Peyer's patch (tissue), 4 donors: Measurements from ENCODE around the gene FHOD3. TPM values are rescaled to one million over a fixed set of nuclear protein-coding genes. Genes with fewer than 3 reads are reported as not detected.

Experiments used
- DNase-seq, 3 donors: peaks; one replicate each; pipeline ENCODE4 v3.0.0-alpha.2; 2017 to 2019
- H3K27ac ChIP-seq, 4 donors: fragments of 200-600 bp; sonication (generic); one replicate each; pipeline ENCODE4 v1.5.1; 2016 to 2019
- H3K27me3 ChIP-seq, 2 donors: fragments of 200-600 bp; sonication (generic); one replicate each; pipeline ENCODE4 v1.5.1; 2019
- H3K36me3 ChIP-seq, 3 donors: fragments of 200-600 bp; sonication (generic); one replicate each; pipeline ENCODE4 v1.5.1; 2016 to 2019
- H3K4me1 ChIP-seq, 4 donors: fragments of 200-600 bp; sonication (generic); one replicate each; pipeline ENCODE4 v1.5.1; 2016 to 2019
- H3K4me3 ChIP-seq, 4 donors: fragments of 200-600 bp; sonication (generic); 1 replicate in 3 of 4; 2 replicates in 1 of 4; pipeline ENCODE4 v1.5.1; 2016 to 2019; ENCODE audit warnings: mild to moderate bottlenecking in 1 of 4
- H3K9me3 ChIP-seq, 4 donors: fragments of 200-600 bp; sonication (generic); one replicate each; pipeline ENCODE4 v1.5.1; 2016 to 2019; ENCODE audit warnings: mild to moderate bottlenecking in 1 of 4
- POLR2A ChIP-seq, 2 donors: fragments of 450-650 bp; IDR thresholded peaks; one replicate each; pipeline ENCODE4 v1.5.1; 2017; ENCODE audit warnings: antibody characterized with exemption in 2 of 2, mild to moderate bottlenecking in 2 of 2, moderate library complexity in 2 of 2
- total RNA-seq, 4 donors: library from RNA; depleted of rRNA; stranded (reverse); fragments of >200 nt; gene quantifications; one replicate each; pipeline ENCODE4 v1.1.0, GENCODE V29; 2016
- TF ChIP-seq, protein P1 (sequence below), 6 experiments: fragments of 450-650 bp in 4 of 6; fragments of 200-600 bp in 2 of 6; sonication (generic) in 1 of 6; IDR thresholded peaks; one replicate each; pipeline ENCODE4 v1.5.1; 2017 to 2019; ENCODE audit warnings: antibody characterized with exemption in 6 of 6, mild to moderate bottlenecking in 3 of 6, moderate library complexity in 1 of 6

The FHOD3 gene
- 10 to 100 TPM in 1 of 4 donors, 1 to 10 TPM in 2, under 1 TPM in 1; 0.53 to 10.7 (median 4.6) TPM for total RNA-seq

GRCh38 chr18:36297417-36298125 is at the start of gene FHOD3:
FHOD3 (plus strand) TSS chr18:36297713; CDS start chr18:36297836, 123 bp downstream.
- H3K4me1 ChIP-seq: peaks cover 0 to 22% (median 6%) of the 10 kb centered on the region in 4 donors
- peak in 2 of 3 donors; percentile 58 to 63 for DNase-seq
- peak within 1 kb of the TSS; percentile 46 to 70 (median 54) for H3K4me3 ChIP-seq
- no peaks in the 10 kb centered on the region for H3K9me3 ChIP-seq
- TF ChIP-seq, protein P1, sequence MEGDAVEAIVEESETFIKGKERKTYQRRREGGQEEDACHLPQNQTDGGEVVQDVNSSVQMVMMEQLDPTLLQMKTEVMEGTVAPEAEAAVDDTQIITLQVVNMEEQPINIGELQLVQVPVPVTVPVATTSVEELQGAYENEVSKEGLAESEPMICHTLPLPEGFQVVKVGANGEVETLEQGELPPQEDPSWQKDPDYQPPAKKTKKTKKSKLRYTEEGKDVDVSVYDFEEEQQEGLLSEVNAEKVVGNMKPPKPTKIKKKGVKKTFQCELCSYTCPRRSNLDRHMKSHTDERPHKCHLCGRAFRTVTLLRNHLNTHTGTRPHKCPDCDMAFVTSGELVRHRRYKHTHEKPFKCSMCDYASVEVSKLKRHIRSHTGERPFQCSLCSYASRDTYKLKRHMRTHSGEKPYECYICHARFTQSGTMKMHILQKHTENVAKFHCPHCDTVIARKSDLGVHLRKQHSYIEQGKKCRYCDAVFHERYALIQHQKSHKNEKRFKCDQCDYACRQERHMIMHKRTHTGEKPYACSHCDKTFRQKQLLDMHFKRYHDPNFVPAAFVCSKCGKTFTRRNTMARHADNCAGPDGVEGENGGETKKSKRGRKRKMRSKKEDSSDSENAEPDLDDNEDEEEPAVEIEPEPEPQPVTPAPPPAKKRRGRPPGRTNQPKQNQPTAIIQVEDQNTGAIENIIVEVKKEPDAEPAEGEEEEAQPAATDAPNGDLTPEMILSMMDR (IDR thresholded peaks at IDR 0.05): no peak
- TF ChIP-seq POLR2A (IDR thresholded peaks at IDR 0.05): no peak
- H3K36me3 ChIP-seq: no peaks in the 10 kb centered on the region
- H3K27me3 ChIP-seq: peaks cover 0 to 9% of the 10 kb centered on the region in 2 donors
- H3K27ac ChIP-seq: peak within 1 kb of the TSS in 3 of 4 donors; percentile 1 to 52 (median 24)

DNA sequence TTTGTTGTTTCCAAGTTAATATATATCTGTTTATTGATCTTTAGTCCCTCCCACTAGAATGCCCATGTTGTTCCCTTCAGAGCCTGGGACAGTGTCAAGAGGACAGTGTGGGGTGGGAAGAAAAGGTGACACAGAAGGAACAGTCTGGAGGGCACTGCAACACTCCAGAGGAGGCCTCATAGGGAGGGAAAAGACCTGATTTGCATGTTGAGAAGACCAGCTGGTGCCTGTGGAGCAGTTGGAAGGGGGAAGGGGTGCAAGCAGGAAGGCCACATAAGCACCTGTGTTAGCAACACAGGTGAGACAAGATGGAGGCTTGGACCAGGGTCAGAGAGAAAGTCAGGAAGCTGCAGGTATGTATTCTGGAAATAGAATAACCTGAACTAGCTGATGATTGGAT is 48.1 kb upstream of the FHOD3 start:
- H3K4me3 ChIP-seq: no peak overlapping the region
- no peaks in the 10 kb centered on the region for H3K4me1 ChIP-seq
- TF ChIP-seq, protein P1 (IDR thresholded peaks at IDR 0.05): no peak
- no peak for TF ChIP-seq POLR2A (IDR thresholded peaks at IDR 0.05)
- H3K9me3 ChIP-seq: no peaks in the 10 kb centered on the region
- peaks cover 0 to 18% (median 0%) of the 10 kb centered on the region in 3 donors for H3K36me3 ChIP-seq
- no peaks in the 10 kb centered on the region for H3K27me3 ChIP-seq
- DNase-seq: no peak
- no peak overlapping the region for H3K27ac ChIP-seq

GRCh38 chr18:36250827-36251226 is 46.7 kb upstream of the FHOD3 start:
- Histone ChIP-seq H3K4me1 (no peaks in the 10 kb centered on the region), H3K27me3 (no peaks in the 10 kb centered on the region), H3K9me3 (no peaks in the 10 kb centered on the region), H3K4me3 (no peak overlapping the region), H3K36me3 (peaks cover 0 to 18% (median 0%) of the 10 kb centered on the region in 3 donors), H3K27ac (no peak overlapping the region)
- no peak for TF ChIP-seq POLR2A (IDR thresholded peaks at IDR 0.05)
- TF ChIP-seq, protein P1 (IDR thresholded peaks at IDR 0.05): no peak
- no peak for DNase-seq

GRCh38 chr18:36255072-36255698 is 42.3 kb upstream of the FHOD3 start:
- H3K27me3 ChIP-seq: no peaks in the 10 kb centered on the region
- DNase-seq: no peak
- H3K4me1 ChIP-seq: no peaks in the 10 kb centered on the region
- H3K27ac ChIP-seq: no peak overlapping the region
- H3K9me3 ChIP-seq: no peaks in the 10 kb centered on the region
- H3K36me3 ChIP-seq: peaks cover 0 to 13% (median 0%) of the 10 kb centered on the region in 3 donors
- no peak overlapping the region for H3K4me3 ChIP-seq
- TF ChIP-seq POLR2A (IDR thresholded peaks at IDR 0.05): no peak
- TF ChIP-seq, protein P1 (IDR thresholded peaks at IDR 0.05): no peak

- DNase-seq: no peak
- Histone ChIP-seq H3K9me3 (no peaks in the 10 kb centered on the region), H3K4me3 (no peak overlapping the region), H3K4me1 (no peaks in the 10 kb centered on the region), H3K27ac (no peak overlapping the region), H3K36me3 (peaks cover 0 to 13% (median 0%) of the 10 kb centered on the region in 3 donors), H3K27me3 (no peaks in the 10 kb centered on the region)
- no peak for TF ChIP-seq POLR2A (IDR thresholded peaks at IDR 0.05)
- TF ChIP-seq, protein P1 (IDR thresholded peaks at IDR 0.05): no peak
Measured at GRCh38 chr18:36256094-36256493, 41.4 kb upstream of the FHOD3 start.
